ENCODE results near the gene CFAP299. TPM values are rescaled to one million over a fixed set of nuclear protein-coding genes. Genes with fewer than 3 reads are reported as not detected.
"Not testable (repeated sequence)": the region's sequence is repeated elsewhere in the genome, so short reads cannot be mapped to it uniquely, and the experiment has no call there.

The CFAP299 gene
- total and polyA plus RNA-seq, 2 of the 8 experiments (the other 6 are each of a cell fraction or from before 2014, with no cell fraction given): not detected

GRCh38 chr4:80790152-80790551, 454.6 kb downstream of the CFAP299 start (continued):
- TF ChIP-seq GTF2F1 (IDR thresholded peaks at IDR 0.05; ENCODE audit: borderline replicate concordance, low read depth, low read length): no peak

DNA sequence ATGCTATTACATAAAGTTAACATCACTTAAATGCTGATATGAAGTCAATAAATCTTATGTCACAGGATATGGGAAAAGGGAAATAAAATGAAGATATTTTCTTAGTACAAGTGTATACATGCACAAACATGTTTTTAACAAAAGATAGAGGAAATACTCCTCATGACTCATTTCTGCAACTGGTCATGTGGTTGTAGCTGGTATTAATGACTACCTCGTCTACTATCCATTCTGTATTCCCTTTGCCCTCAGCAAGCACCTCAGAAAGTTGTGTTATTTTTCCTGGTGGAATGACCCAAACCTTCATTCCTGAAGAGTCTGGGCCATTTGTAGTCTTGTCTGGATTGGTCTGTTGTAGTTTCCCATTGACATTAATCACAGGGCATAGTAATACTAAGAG, 458.1 kb downstream of the CFAP299 start:
- CTCF ChIA-PET (ENCODE audit: partially characterized antibody); H4K91ac ChIP-seq (replicated peaks; ENCODE audit: insufficient read length, low read length); H3K18ac ChIP-seq (ENCODE audit: extremely low read depth, low read length); H3K27ac ChIP-seq (ENCODE audit: low read depth, low read length); H3K56ac ChIP-seq (replicated peaks; ENCODE audit: insufficient read length, low read depth, low read length); H3K9ac ChIP-seq (replicated peaks in 1 of 4; ENCODE audit: extremely low read depth in 1 of 4, low read depth in 3 of 4, low read length in 3 of 4); H4K8ac ChIP-seq (ENCODE audit: extremely low read depth, insufficient read depth, low read length); H3K4me1 ChIP-seq (replicated peaks in 1 of 4; ENCODE audit: control insufficient read depth in 3 of 4, insufficient read depth in 4 of 4, low read length in 3 of 4); DNase-seq (ENCODE audit: low read depth in 1 of 2, low spot score in 2 of 2); H2AFZ ChIP-seq (ENCODE audit: low read length); H2AK5ac ChIP-seq (ENCODE audit: low read depth, low read length); H3K79me2 ChIP-seq (ENCODE audit: control insufficient read depth in 1 of 2, insufficient read depth in 2 of 2, low read length in 2 of 2); FAIRE-seq; H3K23ac ChIP-seq (ENCODE audit: insufficient read length); H2BK12ac ChIP-seq (ENCODE audit: low read depth, low read length); H3K9me3 ChIP-seq (ENCODE audit: insufficient read depth in 2 of 2, low read depth in 1 of 2, low read length in 1 of 2); H3K4me3 ChIP-seq (ENCODE audit: extremely low read depth in 1 of 4, insufficient read depth in 2 of 4, low read depth in 3 of 4, low read length in 4 of 4); H3K4ac ChIP-seq (replicated peaks; ENCODE audit: insufficient read length, low read depth, low read length); H3K14ac ChIP-seq (ENCODE audit: insufficient read length); H4K5ac ChIP-seq (ENCODE audit: insufficient read length, low read depth, low read length); H2BK5ac ChIP-seq (ENCODE audit: low read depth, low read length); H3K36me3 ChIP-seq (ENCODE audit: control insufficient read depth in 2 of 4, insufficient read depth in 4 of 4, low read length in 3 of 4); H3K23me2 ChIP-seq (ENCODE audit: low read depth, low read length); H2BK15ac ChIP-seq (ENCODE audit: low read length); H4K20me1 ChIP-seq (replicated peaks in 1 of 2; ENCODE audit: control insufficient read depth in 1 of 2, insufficient read depth in 2 of 2, low read length in 2 of 2); H3K4me2 ChIP-seq (ENCODE audit: insufficient read depth in 1 of 2, low read depth in 2 of 2, low read length in 2 of 2); POLR2A ChIA-PET (ENCODE audit: partially characterized antibody); H2BK20ac ChIP-seq (ENCODE audit: low read length); H3K79me1 ChIP-seq (ENCODE audit: low read depth, low read length); H3K27me3 ChIP-seq (replicated peaks in 1 of 4; ENCODE audit: control insufficient read depth in 3 of 4, extremely low read depth in 1 of 4, insufficient read depth in 3 of 4, low read length in 3 of 4); H2BK120ac ChIP-seq (replicated peaks; ENCODE audit: low read depth, low read length): not testable (repeated sequence)
- WGBS, 2 experiments (ENCODE audit: extremely low coverage in 1 of 2, insufficient coverage in 1 of 2, insufficient read length in 1 of 2, insufficient replicate concordance in 2 of 2, low coverage in 1 of 2, low lambda C conversion rate in 2 of 2, missing lambda C conversion rate in 1 of 2): 100% methylated on average over 1 of the region's 1 CpG; no CpG with 5 or more reads in 1 of the 2 experiments
